Progenitor cell of endocrine pancreas (in vitro differentiated cells): ENCODE measurements around the gene NCAPG. TPM values are rescaled to one million over a fixed set of nuclear protein-coding genes. Genes with fewer than 3 reads are reported as not detected.
"Not testable (repeated sequence)": the region's sequence is repeated elsewhere in the genome, so short reads cannot be mapped to it uniquely, and the experiment has no call there.

ENCODE experiments used
- DNase-seq: peaks from one replicate; pipeline ENCODE4 v3.0.0; 2021; ENCODE audit warnings: low spot score; ENCODE audit not compliant: unreplicated experiment
- H3K27ac Mint-ChIP-seq: 2 replicates; pipeline ENCODE4 v1.8.0; 2021; ENCODE audit warnings: mild to moderate bottlenecking, moderate library complexity, mixed read lengths
- H3K27me3 Mint-ChIP-seq: 2 replicates; pipeline ENCODE4 v1.8.0; 2021; ENCODE audit warnings: mixed read lengths
- H3K36me3 Mint-ChIP-seq: 2 replicates; pipeline ENCODE4 v1.8.0; 2022; ENCODE audit warnings: mixed read lengths; ENCODE audit not compliant: insufficient read depth
- H3K4me1 Mint-ChIP-seq: 2 replicates; pipeline ENCODE4 v1.8.0; 2021; ENCODE audit warnings: low read depth, mixed read lengths
- H3K4me3 Mint-ChIP-seq: 2 replicates; pipeline ENCODE4 v1.8.0; 2021; ENCODE audit warnings: low read depth, mild to moderate bottlenecking, moderate library complexity, mixed read lengths
- H3K9me3 Mint-ChIP-seq: 2 replicates; pipeline ENCODE4 v1.8.0; 2021; ENCODE audit warnings: low read depth, mixed read lengths
- CTCF ChIP-seq: fragments of 200-600 bp; sonication (generic); IDR thresholded peaks from one replicate; pipeline ENCODE4 v1.5.0; 2021; ENCODE audit warnings: antibody characterized with exemption, mild to moderate bottlenecking; ENCODE audit not compliant: unreplicated experiment
- total RNA-seq: library from RNA; stranded (reverse); gene quantifications from 2 replicates; pipeline ENCODE4 v1.2.1, GENCODE V29; 2021

NCAPG gene
- total RNA-seq, 1 donor from 2014 or later: 22.0 TPM

GRCh38 chr4:17817027-17817426 lies 6.2 kb downstream of the NCAPG start:
- H3K4me1 Mint-ChIP-seq: peaks cover 6% of the 10 kb centered on the region
- H3K36me3 Mint-ChIP-seq: no peaks in the 10 kb centered on the region
- H3K27me3 Mint-ChIP-seq: no peaks in the 10 kb centered on the region
- no peaks in the 10 kb centered on the region for H3K9me3 Mint-ChIP-seq
- H3K27ac Mint-ChIP-seq: no peak overlapping the region
- no peak overlapping the region for H3K4me3 Mint-ChIP-seq
- TF ChIP-seq CTCF: peak; percentile 51
- no peak for DNase-seq

GRCh38 chr4:17823871-17824669 lies 13.3 kb downstream of the NCAPG start:
- H3K27me3 Mint-ChIP-seq: no peaks in the 10 kb centered on the region
- no peak overlapping the region for H3K4me3 Mint-ChIP-seq
- no peaks in the 10 kb centered on the region for H3K4me1 Mint-ChIP-seq
- peak overlapping the region; percentile 23 for H3K27ac Mint-ChIP-seq
- H3K9me3 Mint-ChIP-seq: peaks cover 3% of the 10 kb centered on the region
- no peak for TF ChIP-seq CTCF
- peaks cover 9% of the 10 kb centered on the region for H3K36me3 Mint-ChIP-seq
- DNase-seq: no peak

- Mint-ChIP-seq H3K9me3 (peaks cover 2% of the 10 kb centered on the region), H3K27me3 (no peaks in the 10 kb centered on the region), H3K27ac (no peak overlapping the region), H3K36me3 (peaks cover 19% of the 10 kb centered on the region), H3K4me1 (no peaks in the 10 kb centered on the region), H3K4me3 (no peak overlapping the region)
- no peak for DNase-seq
- no peak for TF ChIP-seq CTCF
Measured at GRCh38 chr4:17846266-17846665, 35.5 kb downstream of the NCAPG start.

- H3K9me3 Mint-ChIP-seq, DNase-seq, H3K27ac Mint-ChIP-seq, H3K4me3 Mint-ChIP-seq, H3K4me1 Mint-ChIP-seq, H3K27me3 Mint-ChIP-seq: not testable (repeated sequence)
- H3K36me3 Mint-ChIP-seq: peaks cover 14% of the 10 kb centered on the region
Measured at GRCh38 chr4:17850295-17850694, 39.5 kb downstream of the NCAPG start.

- Mint-ChIP-seq H3K4me3 (no peak overlapping the region), H3K9me3 (peaks cover 2% of the 10 kb centered on the region), H3K27me3 (no peaks in the 10 kb centered on the region), H3K4me1 (peaks cover 4% of the 10 kb centered on the region), H3K27ac (no peak overlapping the region), H3K36me3 (peaks cover 8% of the 10 kb centered on the region)
- no peak for DNase-seq
- TF ChIP-seq CTCF: no peak
Measured at GRCh38 chr4:17851959-17852358, 41.2 kb downstream of the NCAPG start.

- Mint-ChIP-seq H3K36me3 (peaks cover 1% of the 10 kb centered on the region), H3K4me3 (no peak overlapping the region), H3K27ac (peak overlapping the region; percentile 43), H3K4me1 (peaks cover 6% of the 10 kb centered on the region), H3K9me3 (no peaks in the 10 kb centered on the region), H3K27me3 (no peaks in the 10 kb centered on the region)
- no peak for TF ChIP-seq CTCF
- DNase-seq: no peak
Measured at GRCh38 chr4:17854036-17854435, 43.3 kb downstream of the NCAPG start.
